ENCODE data around the gene GRB10. TPM values are rescaled to one million over a fixed set of nuclear protein-coding genes. Genes with fewer than 3 reads are reported as not detected.

GRB10 gene
- total and polyA plus RNA-seq, 2 experiments from 2014 or later = 35.0 to 154 TPM

GRCh38 chr7:50661345-50662040 is 121.2 kb downstream of the GRB10 start:
- peaks cover 8% of the 10 kb centered on the region for H3K27me3 Mint-ChIP-seq (ENCODE audit: insufficient read depth, low read depth, poor library complexity)
- no peak overlapping the region for H3K4me3 Mint-ChIP-seq
- no peaks in the 10 kb centered on the region for H3K27me3 ChIP-seq (ENCODE audit: insufficient read depth)
- H3K4me2 ChIP-seq = no peak overlapping the region
- no peaks in the 10 kb centered on the region for H3F3A ChIP-seq (replicated peaks; ENCODE audit: low read depth)
- H3K27ac ChIP-seq (ENCODE audit: low read depth) = no peak overlapping the region
- peaks cover 7% of the 10 kb centered on the region for H3K79me2 ChIP-seq (replicated peaks; ENCODE audit: insufficient read depth)
- no peak overlapping the region for H3K27ac Mint-ChIP-seq
- DNase-seq (ENCODE audit: low spot score) (no peak), ATAC-seq (no peak)
- H3K4me1 ChIP-seq (ENCODE audit: insufficient read depth) = no peaks in the 10 kb centered on the region
- no peak for TF ChIP-seq EZH2phosphoT487 (IDR thresholded peaks at IDR 0.05; ENCODE audit: unreplicated experiment)
- TF ChIP-seq, protein P1, sequence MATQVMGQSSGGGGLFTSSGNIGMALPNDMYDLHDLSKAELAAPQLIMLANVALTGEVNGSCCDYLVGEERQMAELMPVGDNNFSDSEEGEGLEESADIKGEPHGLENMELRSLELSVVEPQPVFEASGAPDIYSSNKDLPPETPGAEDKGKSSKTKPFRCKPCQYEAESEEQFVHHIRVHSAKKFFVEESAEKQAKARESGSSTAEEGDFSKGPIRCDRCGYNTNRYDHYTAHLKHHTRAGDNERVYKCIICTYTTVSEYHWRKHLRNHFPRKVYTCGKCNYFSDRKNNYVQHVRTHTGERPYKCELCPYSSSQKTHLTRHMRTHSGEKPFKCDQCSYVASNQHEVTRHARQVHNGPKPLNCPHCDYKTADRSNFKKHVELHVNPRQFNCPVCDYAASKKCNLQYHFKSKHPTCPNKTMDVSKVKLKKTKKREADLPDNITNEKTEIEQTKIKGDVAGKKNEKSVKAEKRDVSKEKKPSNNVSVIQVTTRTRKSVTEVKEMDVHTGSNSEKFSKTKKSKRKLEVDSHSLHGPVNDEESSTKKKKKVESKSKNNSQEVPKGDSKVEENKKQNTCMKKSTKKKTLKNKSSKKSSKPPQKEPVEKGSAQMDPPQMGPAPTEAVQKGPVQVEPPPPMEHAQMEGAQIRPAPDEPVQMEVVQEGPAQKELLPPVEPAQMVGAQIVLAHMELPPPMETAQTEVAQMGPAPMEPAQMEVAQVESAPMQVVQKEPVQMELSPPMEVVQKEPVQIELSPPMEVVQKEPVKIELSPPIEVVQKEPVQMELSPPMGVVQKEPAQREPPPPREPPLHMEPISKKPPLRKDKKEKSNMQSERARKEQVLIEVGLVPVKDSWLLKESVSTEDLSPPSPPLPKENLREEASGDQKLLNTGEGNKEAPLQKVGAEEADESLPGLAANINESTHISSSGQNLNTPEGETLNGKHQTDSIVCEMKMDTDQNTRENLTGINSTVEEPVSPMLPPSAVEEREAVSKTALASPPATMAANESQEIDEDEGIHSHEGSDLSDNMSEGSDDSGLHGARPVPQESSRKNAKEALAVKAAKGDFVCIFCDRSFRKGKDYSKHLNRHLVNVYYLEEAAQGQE (IDR thresholded peaks at IDR 0.05; ENCODE audit: unreplicated experiment) = no peak
- TF ChIP-seq, protein P2, sequence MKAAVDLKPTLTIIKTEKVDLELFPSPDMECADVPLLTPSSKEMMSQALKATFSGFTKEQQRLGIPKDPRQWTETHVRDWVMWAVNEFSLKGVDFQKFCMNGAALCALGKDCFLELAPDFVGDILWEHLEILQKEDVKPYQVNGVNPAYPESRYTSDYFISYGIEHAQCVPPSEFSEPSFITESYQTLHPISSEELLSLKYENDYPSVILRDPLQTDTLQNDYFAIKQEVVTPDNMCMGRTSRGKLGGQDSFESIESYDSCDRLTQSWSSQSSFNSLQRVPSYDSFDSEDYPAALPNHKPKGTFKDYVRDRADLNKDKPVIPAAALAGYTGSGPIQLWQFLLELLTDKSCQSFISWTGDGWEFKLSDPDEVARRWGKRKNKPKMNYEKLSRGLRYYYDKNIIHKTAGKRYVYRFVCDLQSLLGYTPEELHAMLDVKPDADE (IDR thresholded peaks at IDR 0.05) = no peak
- H3K4me1 Mint-ChIP-seq = peaks cover 6% of the 10 kb centered on the region
- no peak overlapping the region for H3K4me3 ChIP-seq
- H3K36me3 Mint-ChIP-seq (ENCODE audit: low read depth) = peaks cover 31% of the 10 kb centered on the region
- no peaks in the 10 kb centered on the region for H3K9me3 Mint-ChIP-seq
- H2AFZ ChIP-seq = no peak overlapping the region
- no peaks in the 10 kb centered on the region for H3K9me2 ChIP-seq (ENCODE audit: insufficient read depth)
- peaks cover 8% of the 10 kb centered on the region; the same call in 1 of the 2 replicates for H4K20me1 ChIP-seq (replicated peaks; ENCODE audit: insufficient read depth)
- H3K36me3 ChIP-seq (ENCODE audit: insufficient read depth) = no peaks in the 10 kb centered on the region

GRCh38 chr7:50660830-50661175 is 121.9 kb downstream of the GRB10 start:
- H3K27me3 Mint-ChIP-seq (ENCODE audit: insufficient read depth, low read depth, poor library complexity) = peaks cover 8% of the 10 kb centered on the region
- peaks cover 31% of the 10 kb centered on the region for H3K36me3 Mint-ChIP-seq (ENCODE audit: low read depth)
- no peaks in the 10 kb centered on the region for H3F3A ChIP-seq (replicated peaks; ENCODE audit: low read depth)
- H3K4me1 Mint-ChIP-seq = peaks cover 8% of the 10 kb centered on the region
- H3K9me3 Mint-ChIP-seq = no peaks in the 10 kb centered on the region
- H3K4me3 Mint-ChIP-seq = no peak overlapping the region
- no peak overlapping the region for H2AFZ ChIP-seq
- no peak for ATAC-seq
- no peak overlapping the region for H3K4me2 ChIP-seq
- H3K9me2 ChIP-seq (ENCODE audit: insufficient read depth) = no peaks in the 10 kb centered on the region
- no peak for DNase-seq (ENCODE audit: low spot score)
- no peak overlapping the region for H3K27ac ChIP-seq (ENCODE audit: low read depth)
- no peaks in the 10 kb centered on the region for H3K36me3 ChIP-seq (ENCODE audit: insufficient read depth)
- H3K4me3 ChIP-seq = no peak overlapping the region
- peaks cover 7% of the 10 kb centered on the region for H3K79me2 ChIP-seq (replicated peaks; ENCODE audit: insufficient read depth)
- no peaks in the 10 kb centered on the region for H3K27me3 ChIP-seq (ENCODE audit: insufficient read depth)
- H3K4me1 ChIP-seq (ENCODE audit: insufficient read depth) = no peaks in the 10 kb centered on the region
- peaks cover 6% of the 10 kb centered on the region; the same call in 1 of the 2 replicates for H4K20me1 ChIP-seq (replicated peaks; ENCODE audit: insufficient read depth)
- no peak overlapping the region for H3K27ac Mint-ChIP-seq
- no peak for TF ChIP-seq NANOG (IDR thresholded peaks at IDR 0.05; ENCODE audit: borderline replicate concordance)
- TF ChIP-seq, protein P2 (IDR thresholded peaks at IDR 0.05) = no peak
- no peak for TF ChIP-seq ZNF114 (CRISPR knock-in tag; IDR thresholded peaks at IDR 0.05)
- TF ChIP-seq JUNB (IDR thresholded peaks at IDR 0.05; ENCODE audit: unreplicated experiment) = no peak
- no peak for TF ChIP-seq EZH2 (IDR thresholded peaks at IDR 0.05; ENCODE audit: low read depth, unreplicated experiment)
- TF ChIP-seq CREB1 (CRISPR knock-in tag; IDR thresholded peaks at IDR 0.05; ENCODE audit: low read depth) = no peak
- TF ChIP-seq STAT1 (IDR thresholded peaks at IDR 0.05; ENCODE audit: unreplicated experiment) = no peak
- TF ChIP-seq ZNF331 (CRISPR knock-in tag; IDR thresholded peaks at IDR 0.05; ENCODE audit: low read depth) = no peak
- no peak for TF ChIP-seq POLR2AphosphoS5 (IDR thresholded peaks at IDR 0.05; ENCODE audit: low read depth)
- TF ChIP-seq, protein P1 (IDR thresholded peaks at IDR 0.05; ENCODE audit: unreplicated experiment) = no peak

All from GM23338 (cell line).